Gastrocnemius medialis (tissue), 4 donors: ENCODE measurements around the gene ITGB2.

Experiments
- POLR2A ChIP-seq, 2 donors: fragments of 450-650 bp; IDR thresholded peaks; one replicate each; pipeline ENCODE4 v1.6.1; 2017; ENCODE audit warnings: antibody characterized with exemption in 2 of 2, mild to moderate bottlenecking in 2 of 2, moderate library complexity in 2 of 2
- TF ChIP-seq, protein P1 (sequence below), 5 experiments: fragments of 450-650 bp in 3 of 5; fragments of 200-600 bp in 2 of 5; sonication (generic) in 2 of 5; IDR thresholded peaks in 4 of 5; conservative IDR thresholded peaks in 1 of 5; 1 replicate in 4 of 5; 2 replicates in 1 of 5; pipeline ENCODE4 v1.5.1; 2016 to 2019; ENCODE audit warnings: antibody characterized with exemption in 5 of 5, mild to moderate bottlenecking in 3 of 5, moderate library complexity in 3 of 5

DNA sequence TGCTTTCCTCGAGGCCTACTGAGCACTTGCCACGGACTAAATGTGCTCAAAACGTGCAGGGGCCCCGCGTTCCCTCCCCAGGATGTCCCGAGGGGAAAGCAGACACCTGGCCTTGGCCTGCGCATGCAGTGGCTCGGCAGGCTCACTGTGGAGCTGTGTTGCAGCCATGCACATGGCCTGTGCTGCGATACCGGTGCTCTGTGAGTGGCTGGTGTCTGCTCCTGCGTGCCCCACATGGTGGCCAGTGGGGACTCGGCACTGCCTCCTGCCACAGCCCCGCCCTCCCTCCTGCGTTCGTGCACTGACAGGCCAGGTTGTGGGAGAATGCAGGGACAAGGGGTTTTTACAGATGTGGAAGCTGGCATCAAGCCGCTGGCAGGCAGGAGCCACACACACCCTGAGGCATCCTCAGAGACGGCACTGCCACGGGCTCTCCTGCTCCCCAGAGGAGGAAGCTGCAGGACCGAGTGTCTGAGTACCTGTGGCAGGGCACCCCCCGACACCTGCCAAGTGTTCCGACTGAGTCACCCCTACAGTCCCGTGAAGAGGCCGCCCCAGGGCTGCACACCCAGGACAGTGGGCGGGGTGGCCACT, 30.3 kb downstream of the ITGB2 start:
- TF ChIP-seq, protein P1, sequence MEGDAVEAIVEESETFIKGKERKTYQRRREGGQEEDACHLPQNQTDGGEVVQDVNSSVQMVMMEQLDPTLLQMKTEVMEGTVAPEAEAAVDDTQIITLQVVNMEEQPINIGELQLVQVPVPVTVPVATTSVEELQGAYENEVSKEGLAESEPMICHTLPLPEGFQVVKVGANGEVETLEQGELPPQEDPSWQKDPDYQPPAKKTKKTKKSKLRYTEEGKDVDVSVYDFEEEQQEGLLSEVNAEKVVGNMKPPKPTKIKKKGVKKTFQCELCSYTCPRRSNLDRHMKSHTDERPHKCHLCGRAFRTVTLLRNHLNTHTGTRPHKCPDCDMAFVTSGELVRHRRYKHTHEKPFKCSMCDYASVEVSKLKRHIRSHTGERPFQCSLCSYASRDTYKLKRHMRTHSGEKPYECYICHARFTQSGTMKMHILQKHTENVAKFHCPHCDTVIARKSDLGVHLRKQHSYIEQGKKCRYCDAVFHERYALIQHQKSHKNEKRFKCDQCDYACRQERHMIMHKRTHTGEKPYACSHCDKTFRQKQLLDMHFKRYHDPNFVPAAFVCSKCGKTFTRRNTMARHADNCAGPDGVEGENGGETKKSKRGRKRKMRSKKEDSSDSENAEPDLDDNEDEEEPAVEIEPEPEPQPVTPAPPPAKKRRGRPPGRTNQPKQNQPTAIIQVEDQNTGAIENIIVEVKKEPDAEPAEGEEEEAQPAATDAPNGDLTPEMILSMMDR (IDR thresholded peaks at IDR 0.05 in 4 of 5, conservative IDR thresholded peaks at IDR 0.05 in 1 of 5): no peak
- TF ChIP-seq POLR2A (IDR thresholded peaks at IDR 0.05): no peak
